GM19023 (cell line): ENCODE results near the gene PNLIPRP1.

Experiments used
- ATAC-seq: cut with Tn5 transposase; IDR thresholded peaks from one replicate; pipeline ENCODE4 v1.9.1; 2021; ENCODE audit warnings: mild to moderate bottlenecking, moderate library complexity; ENCODE audit not compliant: unreplicated experiment

PNLIPRP1 gene

GRCh38 chr10:116590590-116591444 lies at the start of gene PNLIPRP1:
TSS of gene PNLIPRP1 (plus strand) at chr10:116590959. CDS start at chr10:116591130, 171 bp downstream.
- ATAC-seq = no peak

DNA sequence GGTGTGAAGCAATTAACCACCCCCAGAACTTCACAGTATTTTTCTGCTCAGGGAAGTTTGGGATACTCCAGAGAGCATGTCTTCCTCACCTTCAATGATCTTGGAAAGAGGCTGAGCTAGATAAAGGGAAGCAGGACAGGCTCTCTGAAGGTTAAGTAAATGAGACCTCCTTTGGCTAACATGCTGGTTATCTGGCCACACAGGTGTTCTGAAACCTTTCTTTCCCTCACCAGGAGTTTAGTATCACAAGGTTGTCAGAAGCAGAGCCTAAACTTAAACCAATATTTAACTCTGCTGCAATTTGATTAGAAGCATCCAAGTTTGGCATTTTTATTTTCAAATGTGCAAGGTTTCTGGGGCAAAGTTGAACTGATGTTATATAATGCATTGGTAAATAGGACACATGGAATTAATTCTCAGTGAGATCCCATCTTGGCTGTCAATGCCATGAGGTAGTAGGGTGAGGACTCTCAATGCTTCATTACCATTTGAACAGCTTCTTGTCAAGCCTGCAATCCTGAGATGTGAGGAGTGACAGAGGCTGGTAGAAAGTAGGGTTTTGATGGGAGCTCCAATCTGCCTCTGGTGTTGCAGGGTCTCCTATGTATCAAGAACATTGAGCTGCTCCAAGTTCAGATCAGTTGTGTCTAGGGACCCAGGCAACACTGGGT lies 48.6 kb upstream of the PNLIPRP1 start:
- ATAC-seq = no peak

- no peak for ATAC-seq
These were observed 45.6 kb upstream of the PNLIPRP1 start for GRCh38 chr10:116545122-116545521.

- ATAC-seq = no peak
These were observed 45.0 kb upstream of the PNLIPRP1 start, which contains the start of gene PNLIP for GRCh38 chr10:116545756-116546155. TSS of gene PNLIP (plus strand) at chr10:116545931. CDS start at chr10:116546093, 162 bp downstream.

DNA sequence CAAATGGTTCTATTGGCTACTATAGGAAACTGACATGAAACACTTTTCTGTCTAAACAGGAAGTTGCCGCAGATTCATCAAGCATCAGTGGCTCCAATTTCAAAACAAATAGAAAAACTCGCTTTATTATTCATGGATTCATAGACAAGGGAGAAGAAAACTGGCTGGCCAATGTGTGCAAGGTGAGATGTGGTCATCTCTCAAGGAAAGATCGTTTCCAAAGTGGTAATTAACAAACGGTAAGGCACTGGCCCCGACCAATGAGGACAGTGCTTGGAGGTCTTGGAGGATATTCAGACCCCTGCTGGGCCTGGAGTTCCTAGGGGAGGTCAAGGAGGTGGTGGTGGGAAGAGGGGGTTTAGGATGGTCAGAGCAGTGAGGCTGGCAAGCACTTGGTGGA lies 42.5 kb upstream of the PNLIPRP1 start:
- ATAC-seq = no peak

DNA sequence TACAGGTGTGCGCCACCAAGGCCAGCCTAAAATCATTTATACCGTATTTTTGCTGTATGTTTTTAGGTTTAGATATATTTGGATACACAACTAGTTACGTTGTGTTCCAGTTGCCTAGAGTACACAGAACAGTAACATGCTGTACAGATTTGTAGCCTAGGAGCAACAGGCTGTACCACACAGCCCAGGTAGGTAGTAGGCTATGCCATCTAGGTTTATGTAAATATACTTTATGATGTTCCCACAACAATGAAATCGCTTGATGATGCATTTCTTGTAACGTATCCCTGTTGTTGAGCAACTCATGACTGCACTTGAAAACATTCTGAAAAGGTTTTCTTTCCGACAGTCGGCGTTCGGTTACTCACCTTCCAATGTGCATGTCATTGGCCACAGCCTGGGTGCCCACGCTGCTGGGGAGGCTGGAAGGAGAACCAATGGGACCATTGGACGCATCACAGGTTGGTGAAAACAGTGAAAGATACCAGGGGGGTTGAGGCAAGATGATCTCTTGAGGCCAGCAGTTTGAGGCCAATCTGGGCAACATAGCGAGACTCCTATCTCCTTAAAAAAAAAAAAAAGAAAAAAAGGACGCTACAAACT lies 37.3 kb upstream of the PNLIPRP1 start:
- no peak for ATAC-seq

DNA sequence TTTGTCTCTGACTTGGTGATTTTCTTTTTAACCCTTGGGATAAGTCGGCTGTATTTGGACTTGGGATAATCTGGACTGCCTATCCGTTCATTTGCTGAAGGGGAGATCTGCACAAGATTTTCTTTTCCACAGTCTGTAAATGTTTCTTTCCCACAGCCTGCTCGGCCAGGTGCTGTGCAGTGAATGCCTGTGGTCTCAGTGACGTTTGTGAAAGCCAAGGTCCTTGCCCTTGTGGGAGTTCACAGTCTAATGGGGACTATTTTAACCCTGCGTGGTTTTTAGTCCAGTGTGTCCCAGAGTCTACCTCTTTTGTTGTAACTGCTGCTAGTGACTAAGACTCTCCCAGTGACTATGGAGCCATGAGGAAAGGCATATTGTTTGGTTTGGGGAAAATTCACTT lies 36.1 kb upstream of the PNLIPRP1 start:
- no peak for ATAC-seq

DNA sequence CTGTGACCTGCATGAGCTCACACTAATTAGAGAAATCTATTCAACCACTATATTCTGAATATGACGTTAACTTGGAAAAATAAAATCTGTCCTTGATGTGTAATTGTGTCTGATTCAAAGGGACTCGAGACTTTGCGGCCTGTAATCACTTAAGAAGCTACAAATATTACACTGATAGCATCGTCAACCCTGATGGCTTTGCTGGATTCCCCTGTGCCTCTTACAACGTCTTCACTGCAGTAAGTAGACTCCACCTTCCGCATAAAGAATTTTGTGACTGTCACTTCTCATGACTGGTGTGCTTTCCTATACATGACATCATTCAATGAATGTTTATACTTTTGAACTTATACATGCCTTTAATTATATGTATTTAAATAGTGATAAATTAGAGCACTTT lies 34.9 kb upstream of the PNLIPRP1 start:
- ATAC-seq = no peak

DNA sequence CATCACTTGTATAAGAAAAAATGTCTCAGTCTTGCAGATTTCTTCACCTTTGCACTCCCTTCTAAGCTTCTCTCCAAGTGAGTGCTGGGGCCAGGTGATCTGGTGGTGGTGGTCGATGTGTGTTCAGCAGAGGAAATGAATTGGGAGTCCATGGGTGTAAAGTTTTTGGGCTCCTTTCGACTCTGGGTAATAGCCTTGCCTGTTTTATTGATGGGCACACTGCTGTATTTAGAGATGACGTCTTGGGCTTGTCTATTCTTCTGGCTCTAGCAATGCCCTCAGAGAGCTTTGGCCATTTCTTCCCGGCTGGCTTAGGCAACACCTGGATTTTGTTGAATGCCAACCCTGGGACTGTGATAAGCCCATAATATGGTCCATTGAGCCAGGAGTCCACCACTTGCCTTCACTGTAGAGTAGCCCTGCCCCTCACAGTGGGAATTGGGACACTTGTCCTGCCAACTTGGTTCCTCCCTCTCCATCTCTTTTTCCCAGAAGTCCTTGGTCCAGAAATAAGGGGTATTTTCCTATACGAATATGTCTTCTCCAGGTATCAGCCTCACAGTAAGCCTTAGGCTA lies 33.4 kb upstream of the PNLIPRP1 start:
- no peak for ATAC-seq

- ATAC-seq = no peak
These were observed 25.2 kb upstream of the PNLIPRP1 start for GRCh38 chr10:116565534-116565933.

GRCh38 chr10:116566932-116567331 lies 23.8 kb upstream of the PNLIPRP1 start:
- no peak for ATAC-seq

- ATAC-seq = no peak
These were observed 23.4 kb upstream of the PNLIPRP1 start for GRCh38 chr10:116567335-116567734.

- ATAC-seq = no peak
These were observed 16.0 kb upstream of the PNLIPRP1 start for GRCh38 chr10:116574797-116575196.

- no peak for ATAC-seq
These were observed 2.7 kb upstream of the PNLIPRP1 start for GRCh38 chr10:116587878-116588591.

DNA sequence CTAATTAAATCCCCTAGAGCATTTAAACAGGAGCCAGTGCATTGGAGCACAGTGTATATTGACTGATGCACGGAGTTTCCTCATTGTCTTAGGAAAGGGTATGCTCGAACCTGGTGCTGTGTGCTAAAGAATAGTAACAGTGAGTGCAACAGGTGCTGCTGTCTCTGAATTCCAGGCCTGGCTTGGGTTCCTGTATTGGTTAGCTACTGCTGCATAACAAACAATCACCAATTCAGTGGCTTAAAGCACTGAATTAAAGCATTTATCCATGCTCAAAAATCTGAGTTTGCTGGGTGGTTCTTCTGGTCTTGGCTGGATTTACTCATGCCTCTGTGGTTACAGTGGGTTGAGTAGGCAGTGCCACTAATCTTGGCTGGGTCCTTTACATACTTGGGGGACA lies 1.8 kb upstream of the PNLIPRP1 start:
- no peak for ATAC-seq

GRCh38 chr10:116589926-116590325 lies 833 bp upstream of the PNLIPRP1 start:
- ATAC-seq = no peak

DNA sequence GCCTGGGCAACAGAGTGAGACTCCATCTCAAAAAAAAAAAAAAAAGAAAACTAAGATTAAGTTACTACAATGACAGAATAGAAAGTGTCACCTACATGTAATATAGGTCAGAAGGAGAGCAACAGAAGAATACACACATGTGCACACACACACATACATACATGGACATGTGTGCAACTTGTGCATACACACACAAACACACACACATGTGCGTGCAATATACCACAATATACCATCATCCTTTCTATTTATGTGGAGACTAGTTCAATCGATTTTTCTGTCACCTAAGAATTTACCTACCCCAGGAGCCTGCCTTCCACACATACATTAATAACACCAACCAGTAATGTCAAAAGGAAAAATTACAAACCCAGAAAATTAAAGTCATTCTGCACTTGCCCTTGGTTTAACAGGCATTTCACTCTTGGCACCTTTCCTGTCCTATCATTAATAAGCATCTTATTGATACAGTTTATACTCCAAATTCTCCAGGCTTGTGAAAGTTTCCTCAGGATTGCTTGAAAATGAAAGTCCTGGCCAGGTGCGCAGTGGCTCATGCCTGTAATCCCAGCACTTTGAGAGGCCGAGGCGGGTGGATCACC lies 2.5 kb downstream of the PNLIPRP1 start:
- no peak for ATAC-seq

- ATAC-seq = no peak
These were observed 3.8 kb downstream of the PNLIPRP1 start for GRCh38 chr10:116594525-116595035.

DNA sequence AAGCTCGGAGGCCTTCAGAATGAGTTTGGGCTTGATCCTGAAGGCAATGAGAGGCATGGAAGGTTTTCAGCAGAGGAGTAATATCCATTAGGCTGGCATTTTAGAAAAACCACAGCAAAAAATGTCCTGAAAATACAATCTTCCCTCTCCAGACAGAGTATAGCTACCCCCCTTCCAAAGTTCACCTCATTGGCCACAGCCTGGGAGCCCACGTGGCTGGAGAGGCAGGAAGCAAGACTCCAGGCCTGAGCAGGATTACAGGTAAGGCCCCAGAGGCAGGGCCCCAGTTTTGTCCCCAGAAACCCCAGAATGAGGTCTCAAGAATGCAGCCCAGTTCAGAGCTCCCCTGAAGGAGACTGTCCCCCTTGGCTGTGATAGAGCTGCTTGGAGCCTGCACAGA lies 5.3 kb downstream of the PNLIPRP1 start:
- ATAC-seq = no peak

DNA sequence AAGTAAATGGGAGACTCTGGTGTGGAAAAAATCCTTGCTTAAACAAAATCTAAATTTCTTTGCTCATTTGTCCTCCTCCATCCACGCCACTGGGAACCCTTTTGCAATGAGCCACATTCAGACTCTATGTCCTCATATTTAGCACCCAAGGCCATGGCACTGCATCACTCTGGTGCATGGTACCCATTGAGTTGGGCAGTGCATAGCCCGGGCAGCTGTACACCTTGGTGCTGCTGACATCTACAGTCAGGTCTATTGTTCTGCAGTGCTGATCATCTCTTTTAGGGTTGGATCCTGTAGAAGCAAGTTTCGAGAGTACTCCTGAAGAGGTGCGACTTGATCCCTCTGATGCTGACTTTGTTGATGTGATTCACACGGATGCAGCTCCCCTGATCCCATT lies 6.8 kb downstream of the PNLIPRP1 start:
- no peak for ATAC-seq
